H9 (cell line): Measurements from ENCODE around the gene COL9A2. TPM values are rescaled to one million over a fixed set of nuclear protein-coding genes. Genes with fewer than 3 reads are reported as not detected.

Experiments
- DNase-seq: peaks from one replicate; pipeline ENCODE4 v3.0.0-alpha.2; 2017
- H2AFZ ChIP-seq: one replicate; pipeline ENCODE4 v1.6.1; 2013; ENCODE audit warnings: mild to moderate bottlenecking, low read length, control low read depth, moderate library complexity
- H2AK5ac ChIP-seq: 2 replicates; pipeline ENCODE4 v1.6.1; 2013; ENCODE audit warnings: low read length, control low read depth, mixed read lengths; ENCODE audit not compliant: insufficient read length
- H2BK120ac ChIP-seq: one replicate; pipeline ENCODE4 v1.6.1; 2013; ENCODE audit warnings: low read depth, mild to moderate bottlenecking, low read length, control low read depth, inconsistent platforms; ENCODE audit not compliant: poor library complexity, severe bottlenecking
- H2BK12ac ChIP-seq: 2 replicates; pipeline ENCODE4 v1.6.1; 2013; ENCODE audit warnings: low read length, control low read depth, mixed read lengths, low read depth; ENCODE audit not compliant: insufficient read length
- H2BK15ac ChIP-seq: 2 replicates; pipeline ENCODE4 v1.6.1; 2013; ENCODE audit warnings: low read depth, low read length, control low read depth
- H2BK20ac ChIP-seq: one replicate; pipeline ENCODE4 v1.6.1; 2013; ENCODE audit warnings: low read depth, mild to moderate bottlenecking, low read length, control low read depth, inconsistent platforms; ENCODE audit not compliant: poor library complexity, severe bottlenecking
- H2BK5ac ChIP-seq: 2 replicates; pipeline ENCODE4 v1.6.1; 2013; ENCODE audit warnings: low read length, control low read depth, mixed read lengths; ENCODE audit not compliant: insufficient read length
- H3K14ac ChIP-seq: 2 replicates; pipeline ENCODE4 v1.6.1; 2013; ENCODE audit warnings: low read length, control low read depth; ENCODE audit not compliant: insufficient read depth
- H3K18ac ChIP-seq: 2 replicates; pipeline ENCODE4 v1.6.1; 2013; ENCODE audit warnings: low read depth, mild to moderate bottlenecking, mixed read lengths, low read length, control low read depth; ENCODE audit not compliant: insufficient read length
- H3K23ac ChIP-seq: 2 replicates; pipeline ENCODE4 v1.6.1; 2013; ENCODE audit warnings: low read length, control low read depth, mixed read lengths, low read depth; ENCODE audit not compliant: insufficient read length
- H3K23me2 ChIP-seq: 2 replicates; pipeline ENCODE4 v1.6.1; 2013; ENCODE audit warnings: low read depth, mild to moderate bottlenecking, mixed read lengths, low read length, control low read depth; ENCODE audit not compliant: insufficient read length, poor library complexity, severe bottlenecking
- H3K27ac ChIP-seq: 2 replicates; pipeline ENCODE4 v1.5.1; 2013; ENCODE audit warnings: low read length, control low read depth, mixed read lengths, low read depth; ENCODE audit not compliant: insufficient read length
- H3K27me3 ChIP-seq: 2 replicates; pipeline ENCODE4 v1.6.1; 2013; ENCODE audit warnings: low read length, control low read depth, inconsistent platforms; ENCODE audit not compliant: insufficient read depth
- H3K4ac ChIP-seq: 2 replicates; pipeline ENCODE4 v1.6.1; 2013; ENCODE audit warnings: low read depth, mild to moderate bottlenecking, control low read depth, inconsistent platforms, low read length, moderate library complexity
- H3K4me1 ChIP-seq: 2 replicates; pipeline ENCODE4 v1.6.1; 2013; ENCODE audit warnings: low read length, control low read depth, inconsistent platforms; ENCODE audit not compliant: insufficient read depth
- H3K4me2 ChIP-seq: 2 replicates; pipeline ENCODE4 v1.6.1; 2013; ENCODE audit warnings: low read length, control low read depth, mixed read lengths; ENCODE audit not compliant: insufficient read length, insufficient read depth
- H3K56ac ChIP-seq: 2 replicates; pipeline ENCODE4 v1.6.1; 2013; ENCODE audit warnings: low read depth, mild to moderate bottlenecking, mixed read lengths, low read length, control low read depth; ENCODE audit not compliant: insufficient read length
- H3K79me1 ChIP-seq: 2 replicates; pipeline ENCODE4 v1.6.1; 2013; ENCODE audit warnings: low read depth, mild to moderate bottlenecking, moderate library complexity, low read length, control low read depth, inconsistent platforms; ENCODE audit not compliant: insufficient read depth, poor library complexity, severe bottlenecking
- H3K79me2 ChIP-seq: 2 replicates; pipeline ENCODE4 v1.6.1; 2013; ENCODE audit warnings: low read length, control low read depth, inconsistent platforms; ENCODE audit not compliant: insufficient read depth
- H3K9ac ChIP-seq: 2 replicates; pipeline ENCODE4 v1.6.1; 2013; ENCODE audit warnings: low read length, control low read depth, mixed read lengths; ENCODE audit not compliant: insufficient read length; ENCODE audit errors: extremely low read depth
- H3K9me3 ChIP-seq: one replicate; pipeline ENCODE4 v1.6.1; 2013; ENCODE audit warnings: low read depth, low read length, inconsistent platforms; ENCODE audit not compliant: control insufficient read depth
- H3T11ph ChIP-seq: one replicate; pipeline ENCODE4 v1.6.1; 2013; ENCODE audit warnings: mild to moderate bottlenecking, low read length, control low read depth, inconsistent platforms
- H4K20me1 ChIP-seq: one replicate; pipeline ENCODE4 v1.6.1; 2013; ENCODE audit not compliant: control insufficient read depth, insufficient read length, insufficient read depth
- H4K5ac ChIP-seq: 2 replicates; pipeline ENCODE4 v1.6.1; 2013; ENCODE audit warnings: low read depth, mild to moderate bottlenecking, mixed read lengths, low read length, control low read depth; ENCODE audit not compliant: insufficient read length
- H4K8ac ChIP-seq: replicated peaks from 2 replicates; pipeline ENCODE4 v1.6.1; 2013; ENCODE audit warnings: low read length, control low read depth, mixed read lengths, low read depth; ENCODE audit not compliant: insufficient read length
- H4K91ac ChIP-seq: 2 replicates; pipeline ENCODE4 v1.6.1; 2013; ENCODE audit warnings: low read depth, mild to moderate bottlenecking, moderate library complexity, mixed read lengths, low read length, control low read depth; ENCODE audit not compliant: insufficient read length
- H3K27ac Mint-ChIP-seq, 3 experiments: 2 replicates in 2 of 3; 3 replicates in 1 of 3; pipeline ENCODE4 v1.8.0; 2020 to 2021; ENCODE audit warnings: mixed read lengths in 3 of 3, mild to moderate bottlenecking in 1 of 3, moderate library complexity in 1 of 3
- H3K27me3 Mint-ChIP-seq: 2 replicates; pipeline ENCODE4 v1.8.0; 2021; ENCODE audit warnings: low read depth, mild to moderate bottlenecking, moderate library complexity, mixed read lengths
- H3K36me3 Mint-ChIP-seq, 3 experiments: 2 replicates in 2 of 3; 3 replicates in 1 of 3; pipeline ENCODE4 v1.8.0; 2020 to 2021; ENCODE audit warnings: low read depth in 3 of 3, mixed read lengths in 3 of 3; ENCODE audit not compliant: insufficient read depth in 1 of 3
- H3K4me1 Mint-ChIP-seq, 2 experiments: 2 replicates each; pipeline ENCODE4 v1.8.0; 2020; ENCODE audit warnings: mixed read lengths in 2 of 2
- H3K4me3 Mint-ChIP-seq, 2 experiments: 2 replicates in 1 of 2; 3 replicates in 1 of 2; pipeline ENCODE4 v1.8.0; 2020 to 2021; ENCODE audit warnings: mild to moderate bottlenecking in 2 of 2, mixed read lengths in 2 of 2, moderate library complexity in 1 of 2
- H3K9me3 Mint-ChIP-seq, 2 experiments: 2 replicates in 1 of 2; 3 replicates in 1 of 2; pipeline ENCODE4 v1.8.0; 2020; ENCODE audit warnings: mild to moderate bottlenecking in 2 of 2, mixed read lengths in 2 of 2, moderate library complexity in 1 of 2
- WGBS: extraction: QIAGEN DNeasy Blood & Tissue Kit; methylation state at CpG from one replicate; pipeline ENCODE4 v1.1.7; 2013; ENCODE audit warnings: missing lambda C conversion rate, low lambda C conversion rate, mixed read lengths; ENCODE audit not compliant: insufficient read length; ENCODE audit errors: extremely low coverage; 5-methylcytosine and 5-hydroxymethylcytosine counted together
- total RNA-seq: library from RNA; stranded (reverse); gene quantifications from 2 replicates; pipeline ENCODE4 v1.2.1, GENCODE V29; 2021
- TF ChIP-seq, protein P1 (sequence below): fragments of 200-600 bp; sonication (generic); conservative IDR thresholded peaks from 3 replicates; pipeline ENCODE4 v1.8.0; 2021; ENCODE audit warnings: antibody characterized with exemption, mild to moderate bottlenecking

Gene COL9A2
- total RNA-seq, 1 experiment from 2014 or later, result 4.5 TPM

DNA sequence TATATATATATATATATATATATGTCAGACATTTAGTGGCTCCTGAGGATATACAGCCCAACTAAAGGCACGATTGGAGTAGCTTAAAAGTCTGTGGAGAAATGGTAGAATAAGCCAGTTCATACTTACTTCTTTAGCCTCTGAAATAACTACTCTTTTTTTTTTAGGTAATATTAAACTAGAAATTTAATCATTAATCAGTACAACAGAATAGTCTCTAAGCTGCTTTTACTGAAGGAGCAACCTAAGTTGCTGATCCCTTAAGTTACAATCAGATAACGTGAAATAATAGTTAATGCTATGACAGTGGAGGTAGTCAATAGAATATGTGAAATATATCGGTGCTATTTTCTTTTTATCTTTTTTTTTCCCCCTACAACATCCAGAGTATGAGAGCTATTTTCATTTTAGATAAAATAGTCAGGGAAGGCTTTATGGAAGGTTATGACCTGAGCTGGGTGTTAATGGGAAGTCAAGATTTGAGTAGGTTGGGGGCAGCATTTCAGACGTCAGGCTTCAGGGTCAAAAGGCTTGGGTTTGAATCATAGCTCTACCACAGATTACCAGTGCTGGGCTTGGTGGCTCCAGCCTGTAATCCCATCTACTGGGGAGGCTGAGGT is 43.4 kb downstream of the COL9A2 start:
- no peak overlapping the region for H3K4me2 ChIP-seq
- no peak overlapping the region for H3K27ac Mint-ChIP-seq
- no peak overlapping the region for H2BK15ac ChIP-seq
- H3K14ac ChIP-seq, result no peak overlapping the region
- H3K27ac ChIP-seq, result no peak overlapping the region
- H3K9me3 ChIP-seq, result no peaks in the 10 kb centered on the region
- H2AK5ac ChIP-seq, result no peak overlapping the region
- H2BK120ac ChIP-seq, result no peak overlapping the region
- peaks cover 4 to 8% of the 10 kb centered on the region in 2 experiments; a peak in 2 of 4 replicates for H3K4me1 Mint-ChIP-seq
- no peaks in the 10 kb centered on the region for H3K23me2 ChIP-seq
- no peak overlapping the region for H3K9ac ChIP-seq
- H3K56ac ChIP-seq, result no peak overlapping the region
- no peak overlapping the region for H3K23ac ChIP-seq
- no peak overlapping the region for H3T11ph ChIP-seq
- H3K4me1 ChIP-seq, result no peaks in the 10 kb centered on the region
- H2BK20ac ChIP-seq, result no peak overlapping the region
- H2AFZ ChIP-seq, result no peak overlapping the region
- H2BK12ac ChIP-seq, result no peak overlapping the region
- H4K91ac ChIP-seq, result no peak overlapping the region
- H3K27me3 ChIP-seq, result no peaks in the 10 kb centered on the region
- H2BK5ac ChIP-seq, result no peak overlapping the region
- no peaks in the 10 kb centered on the region for H4K20me1 ChIP-seq
- TF ChIP-seq, protein P1, sequence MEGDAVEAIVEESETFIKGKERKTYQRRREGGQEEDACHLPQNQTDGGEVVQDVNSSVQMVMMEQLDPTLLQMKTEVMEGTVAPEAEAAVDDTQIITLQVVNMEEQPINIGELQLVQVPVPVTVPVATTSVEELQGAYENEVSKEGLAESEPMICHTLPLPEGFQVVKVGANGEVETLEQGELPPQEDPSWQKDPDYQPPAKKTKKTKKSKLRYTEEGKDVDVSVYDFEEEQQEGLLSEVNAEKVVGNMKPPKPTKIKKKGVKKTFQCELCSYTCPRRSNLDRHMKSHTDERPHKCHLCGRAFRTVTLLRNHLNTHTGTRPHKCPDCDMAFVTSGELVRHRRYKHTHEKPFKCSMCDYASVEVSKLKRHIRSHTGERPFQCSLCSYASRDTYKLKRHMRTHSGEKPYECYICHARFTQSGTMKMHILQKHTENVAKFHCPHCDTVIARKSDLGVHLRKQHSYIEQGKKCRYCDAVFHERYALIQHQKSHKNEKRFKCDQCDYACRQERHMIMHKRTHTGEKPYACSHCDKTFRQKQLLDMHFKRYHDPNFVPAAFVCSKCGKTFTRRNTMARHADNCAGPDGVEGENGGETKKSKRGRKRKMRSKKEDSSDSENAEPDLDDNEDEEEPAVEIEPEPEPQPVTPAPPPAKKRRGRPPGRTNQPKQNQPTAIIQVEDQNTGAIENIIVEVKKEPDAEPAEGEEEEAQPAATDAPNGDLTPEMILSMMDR, result no peak
- DNase-seq, result no peak
- no peak overlapping the region for H3K18ac ChIP-seq
- no peak overlapping the region for H4K5ac ChIP-seq
- peaks cover 9 to 56% (median 50%) of the 10 kb centered on the region in 3 experiments; a peak in 6 of 7 replicates for H3K36me3 Mint-ChIP-seq
- WGBS, result no CpG with 5 or more reads among the region's 4 CpGs
- H3K4ac ChIP-seq, result no peak overlapping the region
- no peaks in the 10 kb centered on the region for H3K9me3 Mint-ChIP-seq
- H4K8ac ChIP-seq, result no peak overlapping the region
- no peak overlapping the region for H3K4me3 Mint-ChIP-seq
- no peaks in the 10 kb centered on the region for H3K27me3 Mint-ChIP-seq
- no peaks in the 10 kb centered on the region for H3K79me2 ChIP-seq
- H3K79me1 ChIP-seq, result no peaks in the 10 kb centered on the region
